ENCODE results near the gene ANKRD55. TPM values are rescaled to one million over a fixed set of nuclear protein-coding genes. Genes with fewer than 3 reads are reported as not detected.

Gene ANKRD55
- total and polyA plus RNA-seq, 11 donors = 0.11 to 0.15 TPM; not detected in 9

DNA sequence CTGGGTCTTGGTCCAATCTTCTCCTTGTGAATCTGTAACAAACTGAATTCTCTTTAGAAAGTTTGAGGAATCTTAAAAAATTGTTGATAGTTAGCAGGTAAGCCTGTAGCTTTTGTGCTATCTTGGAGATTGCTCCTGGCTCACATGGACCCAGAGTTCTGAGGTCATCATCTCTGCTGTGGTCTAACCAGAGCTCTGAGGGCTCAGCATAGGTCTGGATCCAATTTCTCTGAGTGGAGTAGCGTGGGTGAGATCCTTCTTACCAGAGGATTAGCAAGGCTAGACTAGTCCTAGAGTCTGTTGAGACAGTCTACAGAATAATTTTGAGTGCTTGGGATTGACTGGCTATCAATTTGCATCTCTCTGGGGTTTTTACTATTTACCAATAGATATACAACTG is 177.8 kb downstream of the ANKRD55 start:
- ATAC-seq (no peak), DNase-seq (no peak)
- H3K9me3 ChIP-seq = peaks cover 0 to 11% (median 0%) of the 10 kb centered on the region in 12 donors
- H3K4me3 ChIP-seq = no peak overlapping the region
- WGBS, 4 donors = 83 to 95% (median 91%) methylated on average over 1 of the region's 1 CpG
- H3K27ac ChIP-seq = no peak overlapping the region
- no peaks in the 10 kb centered on the region for H3K36me3 ChIP-seq
- no peaks in the 10 kb centered on the region for H3K27me3 ChIP-seq
- no peak for TF ChIP-seq CTCF (IDR thresholded peaks at IDR 0.05)
- peaks cover under 1 to 41% (median 13%) of the 10 kb centered on the region in 12 donors for H3K4me1 ChIP-seq
- intact Hi-C loops (cut with DNase I) = loop anchor here in 1 of 10 donors (5.0 kb wide), 1 partner anchor 63 kb away; the partner anchor contains the start of gene IL6ST

DNA sequence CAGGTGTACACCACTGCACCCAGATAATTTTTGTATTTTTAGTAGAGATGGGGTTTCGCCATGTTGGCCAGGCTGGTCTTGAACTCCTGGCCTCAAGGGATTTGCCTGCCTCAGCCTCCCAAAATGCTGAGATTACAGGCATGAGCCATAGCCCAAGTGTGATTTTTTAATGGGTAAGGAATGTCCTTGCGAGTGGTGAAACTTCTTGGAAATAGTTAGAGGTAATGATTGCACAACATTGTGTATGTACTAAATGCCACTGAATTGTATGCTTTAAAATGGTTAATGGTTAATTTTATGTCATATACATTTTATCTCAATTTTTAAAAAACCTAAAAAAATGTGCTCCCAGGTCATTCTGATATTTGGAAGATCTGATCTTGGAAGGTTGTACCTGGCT is 178.5 kb downstream of the ANKRD55 start:
- H3K27ac ChIP-seq = no peak overlapping the region
- H3K4me3 ChIP-seq = no peak overlapping the region
- H3K4me1 ChIP-seq = peaks cover 2 to 47% (median 19%) of the 10 kb centered on the region in 12 donors
- no peaks in the 10 kb centered on the region for H3K36me3 ChIP-seq
- H3K27me3 ChIP-seq = no peaks in the 10 kb centered on the region
- peaks cover 0 to 11% (median 0%) of the 10 kb centered on the region in 12 donors for H3K9me3 ChIP-seq
- intact Hi-C loops (cut with DNase I) = loop anchor here in 3 of 10 donors (5.0 kb wide), 2 partner anchors 57 to 62 kb away; partner anchors contain the start of gene IL6ST (in 2 of the 3)
- TF ChIP-seq POLR2A (IDR thresholded peaks at IDR 0.05) = no peak
- TF ChIP-seq CTCF (IDR thresholded peaks at IDR 0.05) = no peak
- 95 to 100% (median 97%) methylated on average over 2 of the region's 2 CpGs for WGBS, 4 donors
- DNase-seq (no peak), ATAC-seq (no peak)

DNA sequence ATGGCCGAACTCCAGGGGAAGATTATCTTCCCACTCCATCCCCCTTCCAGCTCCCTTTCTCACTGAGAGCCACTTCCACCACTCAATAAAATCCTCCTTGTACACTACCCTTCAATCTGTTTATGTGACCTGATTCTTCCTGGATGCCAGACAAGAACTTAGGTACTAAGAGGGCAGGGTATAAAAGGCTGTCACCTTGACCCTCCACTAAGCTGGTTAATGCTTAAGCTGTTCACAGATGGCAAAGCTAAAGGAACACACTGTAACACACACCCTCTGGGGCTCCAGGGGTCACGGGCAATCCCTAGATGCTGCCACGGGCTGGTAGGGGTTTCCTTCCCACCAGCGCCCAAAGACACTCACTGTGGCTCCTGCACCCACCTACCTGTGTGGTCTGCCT is 179.8 kb downstream of the ANKRD55 start:
- TF ChIP-seq POLR2A (IDR thresholded peaks at IDR 0.05) = no peak
- TF ChIP-seq CTCF (IDR thresholded peaks at IDR 0.05) = no peak
- no peak for ATAC-seq
- intact Hi-C loops (cut with DNase I) = loop anchor here in 2 of 10 donors (5.0 kb wide), 2 partner anchors 56 to 61 kb away; partner anchors contain the start of gene IL6ST (in 1 of the 2)
- DNase-seq = no peak
- Histone ChIP-seq H3K9me3 (peaks cover 0 to 11% (median 0%) of the 10 kb centered on the region in 12 donors), H3K4me1 (peaks cover 0 to 35% (median 18%) of the 10 kb centered on the region in 12 donors), H3K27me3 (no peaks in the 10 kb centered on the region), H3K36me3 (no peaks in the 10 kb centered on the region), H3K4me3 (no peak overlapping the region), H3K27ac (no peak overlapping the region)
- WGBS, 4 donors = 91 to 100% (median 97%) methylated on average over 3 to 4 of the region's 4 CpGs

DNA sequence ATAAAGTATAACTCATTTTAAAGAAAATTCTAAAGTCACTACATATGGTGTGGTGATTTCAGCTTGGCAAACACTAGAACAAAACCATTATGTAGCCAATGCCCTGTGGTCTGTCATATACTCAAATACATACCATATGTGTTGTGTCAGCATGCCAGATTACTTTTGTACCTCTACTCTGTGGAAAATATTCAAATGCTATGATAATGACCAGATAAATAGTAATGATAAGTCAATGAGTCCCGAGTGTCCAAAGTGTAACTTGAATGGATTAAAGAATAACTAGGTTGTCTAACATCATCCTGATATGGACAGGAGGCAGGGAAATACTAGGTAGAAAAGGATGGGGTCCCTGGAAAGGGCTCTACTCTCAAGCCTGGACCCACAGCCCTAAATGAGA is 180.4 kb downstream of the ANKRD55 start:
- no peak for TF ChIP-seq POLR2A (IDR thresholded peaks at IDR 0.05)
- no peak for TF ChIP-seq CTCF (IDR thresholded peaks at IDR 0.05)
- WGBS, 4 donors = 82 to 95% (median 90%) methylated on average over 1 of the region's 1 CpG
- intact Hi-C loops (cut with DNase I) = loop anchor here in 2 of 10 donors (5.0 kb wide), 2 partner anchors 55 to 60 kb away; partner anchors contain the start of gene IL6ST (in 1 of the 2)

More for the DNA sequence above, 180.4 kb downstream of the ANKRD55 start:
- H3K4me3 ChIP-seq = no peak overlapping the region
- no peaks in the 10 kb centered on the region for H3K27me3 ChIP-seq
- ATAC-seq (no peak), DNase-seq (no peak)
- no peaks in the 10 kb centered on the region for H3K36me3 ChIP-seq
- peaks cover 0 to 29% (median 15%) of the 10 kb centered on the region in 12 donors for H3K4me1 ChIP-seq
- H3K27ac ChIP-seq = no peak overlapping the region
- peaks cover 0 to 11% (median 0%) of the 10 kb centered on the region in 12 donors for H3K9me3 ChIP-seq

All from heart left ventricle (tissue), 16 donors.